GM18870 (cell line): ENCODE results near the gene UST.
"Not testable (repeated sequence)": the region's sequence is repeated elsewhere in the genome, so short reads cannot be mapped to it uniquely, and the experiment has no call there.

Experiments used
- ATAC-seq: cut with Tn5 transposase; IDR thresholded peaks from one replicate; pipeline ENCODE4 v1.9.1; 2021; ENCODE audit warnings: moderate library complexity; ENCODE audit not compliant: unreplicated experiment

Gene UST

GRCh38 chr6:148890096-148890495 lies 143.3 kb downstream of the UST start:
- ATAC-seq: no peak

DNA sequence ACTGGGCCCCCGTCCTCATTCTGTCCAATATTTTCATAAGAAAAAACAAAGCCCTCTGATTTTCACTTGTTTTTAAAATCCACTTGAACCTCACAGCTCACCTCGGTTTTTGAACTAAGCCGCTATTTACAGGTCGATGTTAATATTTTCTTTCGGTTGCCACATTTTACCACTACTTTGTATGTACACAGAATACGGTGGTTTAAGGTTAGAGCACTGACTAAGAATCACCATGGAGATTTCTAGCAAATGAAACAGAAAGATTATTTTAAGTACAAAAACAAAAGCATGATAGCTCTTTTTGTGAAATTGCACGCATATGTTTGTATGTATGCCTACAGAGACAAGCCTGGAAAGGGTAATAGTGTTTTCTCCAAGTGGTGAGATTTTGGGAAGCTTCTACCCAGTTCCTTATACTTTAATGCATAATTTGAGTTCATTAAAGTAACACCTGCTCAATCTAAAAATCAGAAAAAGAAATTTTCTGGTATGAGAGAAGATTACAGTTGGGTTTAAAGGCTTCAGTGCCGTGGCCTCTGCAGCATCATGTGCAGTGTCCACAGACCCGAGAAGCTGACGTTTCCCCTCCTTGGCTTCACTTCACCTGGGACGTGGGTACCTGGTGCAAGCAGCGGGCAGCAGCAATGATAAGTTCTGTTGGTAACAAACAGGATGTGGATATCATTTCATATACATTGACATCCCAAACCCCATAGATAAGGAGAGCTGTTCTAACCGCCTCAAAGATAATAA lies 144.0 kb downstream of the UST start:
- ATAC-seq: no peak

DNA sequence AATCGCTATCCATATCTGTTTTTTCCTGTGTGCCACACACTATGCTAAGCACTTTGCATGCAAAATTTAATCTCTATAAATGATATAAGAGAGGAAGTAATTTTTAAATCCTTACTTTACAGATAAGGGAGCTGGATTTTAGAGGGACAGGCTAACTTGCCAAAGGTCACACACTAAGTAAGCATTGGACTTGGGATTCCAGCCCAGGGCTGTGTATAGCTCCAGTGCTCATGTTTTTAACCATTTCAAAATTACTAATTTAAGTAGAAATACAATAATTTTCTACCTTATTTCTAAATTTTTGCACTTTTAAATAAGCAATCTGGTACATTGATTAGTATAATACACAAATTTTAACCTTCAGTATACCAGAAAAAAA lies 144.6 kb downstream of the UST start:
- no peak for ATAC-seq

DNA sequence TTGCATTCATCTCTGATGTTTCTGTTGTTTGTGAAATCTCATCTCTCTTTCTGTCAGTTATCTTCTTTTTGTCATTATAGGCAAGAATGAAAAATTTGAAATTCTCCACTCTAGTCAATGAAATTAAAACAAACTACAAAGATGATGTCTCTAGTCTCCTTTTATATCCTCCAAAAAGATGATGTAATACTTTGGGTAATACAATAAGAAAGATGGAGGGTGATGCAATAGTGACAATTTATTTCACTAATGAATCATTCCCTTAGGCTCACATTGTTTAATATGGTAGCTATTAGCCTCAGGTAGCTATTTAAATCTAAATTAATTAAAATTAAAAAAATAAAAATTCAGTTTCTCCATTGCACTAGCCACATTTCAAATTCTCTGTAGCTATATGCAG lies 145.4 kb downstream of the UST start:
- no peak for ATAC-seq

DNA sequence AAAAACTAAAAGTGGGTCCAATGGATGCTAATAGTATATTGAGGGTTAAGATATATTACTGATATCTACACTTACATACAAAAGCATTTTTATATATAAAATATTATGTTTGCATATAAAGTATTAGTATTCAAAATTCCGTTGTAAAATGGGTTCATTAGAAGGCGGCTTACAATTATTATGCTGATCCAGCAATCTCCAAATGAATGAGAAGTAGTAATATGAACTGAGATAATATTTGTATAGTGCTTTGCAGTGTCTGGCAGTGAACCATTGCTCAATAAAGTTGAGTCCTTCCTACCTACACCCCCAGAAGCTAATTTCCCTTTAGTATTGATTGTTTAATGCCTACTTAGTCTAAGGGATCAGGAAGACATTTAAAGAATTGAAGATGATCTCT lies 146.2 kb downstream of the UST start:
- ATAC-seq: no peak

- ATAC-seq: no peak
Measured at GRCh38 chr6:148893481-148893880, 146.7 kb downstream of the UST start.

DNA sequence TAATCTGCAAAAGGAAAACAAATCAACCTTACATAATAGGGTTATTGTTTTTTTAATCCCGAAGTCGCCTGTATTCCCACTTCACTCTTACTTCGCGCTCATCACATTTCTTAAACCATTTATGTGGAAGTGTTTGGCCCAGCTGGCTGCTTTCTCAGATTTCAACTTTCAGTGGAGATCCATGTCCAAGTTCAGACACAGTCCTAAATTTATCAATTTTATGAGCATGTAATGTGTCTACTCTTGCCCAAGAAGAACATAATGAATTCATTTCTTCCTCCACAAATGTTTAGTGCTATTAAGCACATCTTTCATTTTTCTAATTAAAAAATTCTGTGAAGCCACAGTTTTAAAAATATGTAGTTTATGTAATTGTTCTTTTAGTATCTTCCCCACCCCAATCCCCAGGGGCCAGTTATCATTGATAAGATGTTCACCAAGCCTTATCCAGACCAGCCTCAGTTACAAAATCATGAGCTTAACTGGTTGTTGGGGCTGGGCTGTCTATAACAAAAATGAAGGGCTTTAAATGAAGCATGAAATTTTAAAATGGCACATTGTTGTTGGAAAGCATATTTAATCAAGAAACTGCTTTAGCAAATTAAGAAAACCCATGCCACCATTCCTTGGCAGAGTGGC lies 151.7 kb downstream of the UST start:
- ATAC-seq: no peak

DNA sequence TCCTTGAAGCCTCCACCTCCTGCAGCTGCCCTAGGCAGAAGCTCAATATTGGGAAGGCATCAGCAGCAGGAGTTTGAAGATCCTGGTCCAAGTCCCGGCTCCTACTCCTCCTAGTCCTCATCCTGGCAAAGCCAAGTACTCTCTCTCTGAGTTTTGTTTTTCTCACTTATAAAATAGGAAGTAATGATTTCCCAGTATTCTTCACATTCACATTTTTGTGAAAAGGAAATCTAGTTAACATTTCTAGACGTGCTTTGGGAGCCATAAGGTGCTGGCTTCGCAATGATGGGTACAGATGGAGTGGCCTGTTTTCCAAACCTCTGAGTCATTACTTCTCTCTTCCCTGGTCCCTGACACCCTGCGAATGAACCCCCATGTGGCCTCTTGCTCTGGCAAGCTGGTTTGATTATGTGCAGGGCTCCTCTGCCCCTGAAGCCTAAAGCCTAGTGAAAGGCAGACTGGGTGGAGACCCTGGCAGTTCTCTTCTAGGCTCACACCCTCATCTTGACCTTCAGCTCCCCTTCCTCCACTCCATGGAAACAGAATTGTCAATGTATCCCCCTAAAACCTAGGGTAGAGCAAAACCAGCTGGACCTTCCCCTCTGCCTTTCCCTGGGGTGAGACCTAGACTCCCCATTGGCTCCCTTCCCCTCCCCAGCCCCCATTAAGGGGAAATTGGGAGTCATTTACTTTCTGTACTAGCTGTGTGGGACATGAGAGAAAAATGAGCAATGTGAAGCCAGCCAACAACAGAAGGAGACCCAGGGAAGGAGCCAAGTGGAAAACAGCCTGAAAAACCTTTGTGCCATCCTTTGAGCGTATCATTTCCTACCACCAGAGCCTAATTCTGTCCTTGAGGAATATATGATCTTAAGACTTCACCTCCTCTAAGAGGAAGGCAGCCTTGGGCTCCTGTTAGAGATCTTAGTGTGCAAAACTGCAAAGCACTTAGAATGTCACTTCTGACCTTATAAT lies 158.4 kb downstream of the UST start:
- no peak for ATAC-seq

DNA sequence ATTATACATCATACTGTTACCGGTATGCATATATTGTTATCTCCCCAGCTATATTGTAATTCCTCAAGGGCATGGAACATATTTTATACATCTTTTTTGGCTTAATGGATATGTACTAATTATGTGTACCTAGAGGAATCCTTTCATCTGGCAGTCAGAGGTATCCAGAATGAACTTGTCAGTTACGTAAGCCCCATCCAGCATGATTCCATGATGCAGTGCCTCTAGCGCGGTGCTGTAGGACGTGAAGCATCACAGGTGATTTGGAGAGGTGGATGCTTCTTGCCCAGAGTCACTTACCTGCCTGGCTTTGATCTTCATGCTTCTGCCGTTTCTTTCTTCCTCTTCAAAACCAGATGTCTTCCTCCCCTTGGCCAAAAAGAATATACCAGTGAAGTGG lies 159.1 kb downstream of the UST start:
- no peak for ATAC-seq

DNA sequence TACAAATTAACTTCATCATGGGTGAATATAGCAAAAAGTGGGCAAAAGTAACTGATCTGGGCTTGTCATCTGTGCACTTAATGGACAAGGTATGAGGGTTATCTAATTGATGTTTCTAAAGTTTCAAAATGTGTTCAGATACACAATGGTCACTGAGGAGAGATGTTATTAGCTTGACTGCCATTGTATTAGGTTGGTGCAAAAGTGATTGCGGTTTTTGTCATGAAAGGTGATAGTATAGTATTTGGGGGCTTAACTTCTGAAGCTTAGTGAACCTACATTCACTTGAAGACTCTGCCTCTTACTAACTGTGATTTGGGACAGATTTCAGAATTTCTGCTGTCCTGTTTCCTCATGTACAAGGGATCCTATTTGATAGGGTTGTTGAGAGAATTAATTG lies 159.6 kb downstream of the UST start:
- ATAC-seq: no peak

GRCh38 chr6:148907573-148907972 lies 160.7 kb downstream of the UST start:
- ATAC-seq: no peak

DNA sequence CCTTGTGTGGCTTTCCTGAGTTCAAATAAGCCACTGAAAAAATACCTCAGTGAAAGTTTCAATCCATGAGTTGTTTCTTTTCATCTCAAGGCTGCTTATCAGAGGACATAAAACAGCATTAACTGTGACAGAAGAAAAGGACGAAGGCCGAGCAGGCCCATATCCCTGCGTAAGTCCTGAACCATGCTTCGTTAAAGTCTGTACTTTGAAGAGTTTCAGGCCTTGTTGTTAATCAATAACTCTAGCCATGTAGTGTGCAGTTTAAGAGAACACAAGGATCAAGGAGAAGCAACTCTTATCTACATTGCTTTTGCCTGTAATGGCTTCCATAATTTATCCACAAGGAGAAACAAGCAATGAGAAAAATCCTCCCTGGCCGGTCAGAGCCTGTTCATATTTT lies 165.4 kb downstream of the UST start:
- ATAC-seq: no peak

DNA sequence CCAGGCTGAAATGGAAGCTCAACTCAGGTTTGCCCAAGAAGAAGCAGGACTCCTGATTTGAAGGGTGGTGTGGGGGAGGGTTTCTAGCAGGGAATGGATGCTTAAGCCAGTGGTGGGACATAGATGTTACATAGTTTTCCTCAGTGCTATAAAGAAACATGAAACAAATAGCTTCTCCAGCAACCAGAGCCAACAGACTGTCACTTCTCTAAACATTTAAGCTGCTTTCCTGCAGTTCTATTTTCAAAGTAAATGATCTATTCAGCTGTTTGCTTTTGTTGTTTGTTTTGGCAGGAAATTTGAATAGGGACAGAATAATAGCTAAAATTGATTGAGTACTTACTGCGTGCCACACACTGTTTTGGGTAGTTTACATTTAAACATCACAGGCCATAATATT lies 169.0 kb downstream of the UST start:
- no peak for ATAC-seq

- ATAC-seq: not testable (repeated sequence)
Measured at GRCh38 chr6:148916485-148916884, 169.7 kb downstream of the UST start.

- no peak for ATAC-seq
Measured at GRCh38 chr6:148924226-148925012, 177.6 kb downstream of the UST start.

GRCh38 chr6:148925701-148926100 lies 178.9 kb downstream of the UST start:
- no peak for ATAC-seq

DNA sequence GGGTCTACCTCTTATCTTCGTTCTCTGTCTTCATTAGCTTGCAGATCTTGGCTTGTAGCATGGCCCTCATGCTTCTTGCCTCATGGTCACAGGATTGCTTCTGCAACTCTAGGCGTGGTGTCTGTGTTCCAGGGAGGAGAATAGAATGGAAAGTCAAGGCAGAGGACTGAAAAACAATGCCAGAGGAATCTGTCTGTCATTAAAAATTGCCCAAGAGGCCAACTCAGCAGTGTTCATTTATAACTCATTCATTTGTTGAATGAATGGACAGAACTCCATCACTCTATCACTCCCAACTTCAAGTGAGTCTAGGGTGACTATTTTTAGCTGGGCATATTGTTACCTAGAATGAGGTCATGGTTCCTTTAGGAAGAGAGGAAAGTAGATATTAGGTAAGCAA lies 179.6 kb downstream of the UST start:
- ATAC-seq: no peak

GRCh38 chr6:148927586-148927985 lies 180.8 kb downstream of the UST start:
- ATAC-seq: no peak

GRCh38 chr6:148928811-148929210 lies 182.0 kb downstream of the UST start:
- no peak for ATAC-seq

DNA sequence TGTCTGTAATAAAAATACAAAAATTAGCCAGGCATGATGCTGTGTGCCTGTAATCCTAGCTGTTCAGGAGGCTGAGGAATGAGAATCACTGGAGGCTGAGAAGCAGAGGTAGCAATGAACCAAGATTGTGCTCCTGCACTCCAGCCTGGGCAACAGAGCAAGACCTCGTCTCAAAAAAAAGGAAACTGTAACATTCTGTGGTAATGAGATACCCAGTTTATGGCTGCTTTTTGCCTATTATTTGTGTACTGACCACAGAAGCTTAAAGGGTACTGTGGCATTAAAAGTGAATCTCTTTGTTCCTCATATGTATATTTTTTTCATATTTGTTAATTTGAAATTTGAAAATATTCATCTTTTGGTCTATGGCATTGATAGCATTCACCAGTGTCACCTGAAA lies 185.4 kb downstream of the UST start:
- no peak for ATAC-seq

GRCh38 chr6:148932731-148933130 lies 185.9 kb downstream of the UST start:
- ATAC-seq: no peak
